SK-N-SH (cell line): ENCODE results near the gene MAPKAPK5.

Source experiments
- CTCF ChIP-seq: fragments of 200-600 bp; sonication (generic); IDR thresholded peaks from 2 replicates; pipeline ENCODE4 v1.6.1; 2017; ENCODE audit warnings: antibody characterized with exemption, mild to moderate bottlenecking, moderate library complexity
- ELF1 ChIP-seq: IDR thresholded peaks from 2 replicates; pipeline ENCODE4 v1.4.0; 2012
- EP300 ChIP-seq, 2 experiments: IDR thresholded peaks; 2 replicates each; pipeline versions ENCODE4 v1.4.0 to v1.6.1; 2012; ENCODE audit warnings: borderline replicate concordance in 1 of 2, low read depth in 1 of 2, low read length in 1 of 2
- JUND ChIP-seq: IDR thresholded peaks from 2 replicates; pipeline ENCODE4 v1.4.0; 2012
- POLR2AphosphoS5 ChIP-seq: IDR thresholded peaks from 2 replicates; pipeline ENCODE4 v1.6.1; 2012; ENCODE audit warnings: low read depth, low read length
- RAD21 ChIP-seq: IDR thresholded peaks from 2 replicates; pipeline ENCODE4 v1.6.1; 2012; ENCODE audit warnings: mild to moderate bottlenecking, low read length
- RCOR1 ChIP-seq: fragments of 150-350 bp; IDR thresholded peaks from 2 replicates; pipeline ENCODE4 v1.6.1; 2017; ENCODE audit warnings: antibody characterized with exemption, low read length
- TF ChIP-seq, protein P1 (sequence below): IDR thresholded peaks from 2 replicates; pipeline ENCODE4 v1.4.0; 2012; ENCODE audit warnings: low read depth, borderline replicate concordance
- TF ChIP-seq, protein P2 (sequence below): IDR thresholded peaks from 2 replicates; pipeline ENCODE4 v1.6.1; 2012; ENCODE audit warnings: mild to moderate bottlenecking, low read depth, low read length, moderate library complexity

GRCh38 chr12:111894556-111894955, 52.5 kb downstream of the MAPKAPK5 start:
- no peak for TF ChIP-seq CTCF
- TF ChIP-seq, protein P1, sequence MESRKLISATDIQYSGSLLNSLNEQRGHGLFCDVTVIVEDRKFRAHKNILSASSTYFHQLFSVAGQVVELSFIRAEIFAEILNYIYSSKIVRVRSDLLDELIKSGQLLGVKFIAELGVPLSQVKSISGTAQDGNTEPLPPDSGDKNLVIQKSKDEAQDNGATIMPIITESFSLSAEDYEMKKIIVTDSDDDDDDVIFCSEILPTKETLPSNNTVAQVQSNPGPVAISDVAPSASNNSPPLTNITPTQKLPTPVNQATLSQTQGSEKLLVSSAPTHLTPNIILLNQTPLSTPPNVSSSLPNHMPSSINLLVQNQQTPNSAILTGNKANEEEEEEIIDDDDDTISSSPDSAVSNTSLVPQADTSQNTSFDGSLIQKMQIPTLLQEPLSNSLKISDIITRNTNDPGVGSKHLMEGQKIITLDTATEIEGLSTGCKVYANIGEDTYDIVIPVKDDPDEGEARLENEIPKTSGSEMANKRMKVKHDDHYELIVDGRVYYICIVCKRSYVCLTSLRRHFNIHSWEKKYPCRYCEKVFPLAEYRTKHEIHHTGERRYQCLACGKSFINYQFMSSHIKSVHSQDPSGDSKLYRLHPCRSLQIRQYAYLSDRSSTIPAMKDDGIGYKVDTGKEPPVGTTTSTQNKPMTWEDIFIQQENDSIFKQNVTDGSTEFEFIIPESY, result no peak
- no peak for TF ChIP-seq RAD21
- no peak for TF ChIP-seq RCOR1
- no peak for TF ChIP-seq EP300 (IDR thresholded peaks at IDR 0.05; ENCODE audit: borderline replicate concordance in 1 of 2, low read depth in 1 of 2, low read length in 1 of 2)
- TF ChIP-seq, protein P2, sequence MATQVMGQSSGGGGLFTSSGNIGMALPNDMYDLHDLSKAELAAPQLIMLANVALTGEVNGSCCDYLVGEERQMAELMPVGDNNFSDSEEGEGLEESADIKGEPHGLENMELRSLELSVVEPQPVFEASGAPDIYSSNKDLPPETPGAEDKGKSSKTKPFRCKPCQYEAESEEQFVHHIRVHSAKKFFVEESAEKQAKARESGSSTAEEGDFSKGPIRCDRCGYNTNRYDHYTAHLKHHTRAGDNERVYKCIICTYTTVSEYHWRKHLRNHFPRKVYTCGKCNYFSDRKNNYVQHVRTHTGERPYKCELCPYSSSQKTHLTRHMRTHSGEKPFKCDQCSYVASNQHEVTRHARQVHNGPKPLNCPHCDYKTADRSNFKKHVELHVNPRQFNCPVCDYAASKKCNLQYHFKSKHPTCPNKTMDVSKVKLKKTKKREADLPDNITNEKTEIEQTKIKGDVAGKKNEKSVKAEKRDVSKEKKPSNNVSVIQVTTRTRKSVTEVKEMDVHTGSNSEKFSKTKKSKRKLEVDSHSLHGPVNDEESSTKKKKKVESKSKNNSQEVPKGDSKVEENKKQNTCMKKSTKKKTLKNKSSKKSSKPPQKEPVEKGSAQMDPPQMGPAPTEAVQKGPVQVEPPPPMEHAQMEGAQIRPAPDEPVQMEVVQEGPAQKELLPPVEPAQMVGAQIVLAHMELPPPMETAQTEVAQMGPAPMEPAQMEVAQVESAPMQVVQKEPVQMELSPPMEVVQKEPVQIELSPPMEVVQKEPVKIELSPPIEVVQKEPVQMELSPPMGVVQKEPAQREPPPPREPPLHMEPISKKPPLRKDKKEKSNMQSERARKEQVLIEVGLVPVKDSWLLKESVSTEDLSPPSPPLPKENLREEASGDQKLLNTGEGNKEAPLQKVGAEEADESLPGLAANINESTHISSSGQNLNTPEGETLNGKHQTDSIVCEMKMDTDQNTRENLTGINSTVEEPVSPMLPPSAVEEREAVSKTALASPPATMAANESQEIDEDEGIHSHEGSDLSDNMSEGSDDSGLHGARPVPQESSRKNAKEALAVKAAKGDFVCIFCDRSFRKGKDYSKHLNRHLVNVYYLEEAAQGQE, result no peak
- TF ChIP-seq POLR2AphosphoS5, result no peak
- no peak for TF ChIP-seq JUND
- TF ChIP-seq ELF1, result no peak
